Ishikawa (cell line): ENCODE data around the gene POC1B.

Source experiments
- CEBPB ChIP-seq: IDR thresholded peaks from 2 replicates; pipeline ENCODE4 v1.6.1; 2012
- CREB1 ChIP-seq: IDR thresholded peaks from 2 replicates; pipeline ENCODE4 v1.6.1; 2012; ENCODE audit warnings: low read depth
- EGR1 ChIP-seq: IDR thresholded peaks from 2 replicates; pipeline ENCODE4 v1.6.1; 2012
- EP300 ChIP-seq: IDR thresholded peaks from 2 replicates; pipeline ENCODE4 v1.6.1; 2012; ENCODE audit warnings: borderline replicate concordance
- FOXM1 ChIP-seq: IDR thresholded peaks from 2 replicates; pipeline ENCODE4 v1.6.1; 2012; ENCODE audit warnings: low read depth, borderline replicate concordance
- MAX ChIP-seq: IDR thresholded peaks from 2 replicates; pipeline ENCODE4 v1.6.1; 2012
- NFIC ChIP-seq: IDR thresholded peaks from 2 replicates; pipeline ENCODE4 v1.6.1; 2012
- RAD21 ChIP-seq: IDR thresholded peaks from 2 replicates; pipeline ENCODE4 v1.6.1; 2012; ENCODE audit warnings: low read depth
- REST ChIP-seq: IDR thresholded peaks from 2 replicates; pipeline ENCODE4 v1.6.1; 2012; ENCODE audit warnings: low read depth, mild to moderate bottlenecking
- TAF1 ChIP-seq: IDR thresholded peaks from 2 replicates; pipeline ENCODE4 v1.6.1; 2012; ENCODE audit warnings: low read depth, mild to moderate bottlenecking
- TCF12 ChIP-seq: IDR thresholded peaks from 2 replicates; pipeline ENCODE4 v1.6.1; 2012; ENCODE audit warnings: low read depth
- TEAD4 ChIP-seq: IDR thresholded peaks from 2 replicates; pipeline ENCODE4 v1.6.1; 2012
- USF1 ChIP-seq: IDR thresholded peaks from 2 replicates; pipeline ENCODE4 v1.6.1; 2012
- YY1 ChIP-seq: IDR thresholded peaks from 2 replicates; pipeline ENCODE4 v1.6.1; 2012; ENCODE audit warnings: low read depth
- ZBTB7A ChIP-seq: IDR thresholded peaks from 2 replicates; pipeline ENCODE4 v1.6.1; 2012; ENCODE audit warnings: low read depth

Gene POC1B

GRCh38 chr12:89566615-89567014 is 40.8 kb upstream of the POC1B start:
- TF ChIP-seq TAF1 = no peak
- no peak for TF ChIP-seq USF1
- TF ChIP-seq CEBPB = no peak
- TF ChIP-seq TEAD4 = no peak
- no peak for TF ChIP-seq CREB1
- TF ChIP-seq YY1 = no peak
- TF ChIP-seq FOXM1 = no peak
- TF ChIP-seq NFIC = no peak
- no peak for TF ChIP-seq TCF12
- TF ChIP-seq REST = no peak
- no peak for TF ChIP-seq MAX
- TF ChIP-seq RAD21 = no peak
- no peak for TF ChIP-seq EGR1
- TF ChIP-seq EP300 = no peak
- TF ChIP-seq ZBTB7A = no peak

- no peak for TF ChIP-seq TCF12
- no peak for TF ChIP-seq ZBTB7A
- no peak for TF ChIP-seq EGR1
- TF ChIP-seq EP300 = no peak
- TF ChIP-seq TAF1 = no peak
- TF ChIP-seq CEBPB = no peak
- no peak for TF ChIP-seq USF1
- TF ChIP-seq YY1 = no peak
- no peak for TF ChIP-seq NFIC
- TF ChIP-seq REST = no peak
- TF ChIP-seq MAX = no peak
- TF ChIP-seq FOXM1 = no peak
Observed at GRCh38 chr12:89565002-89565401, 39.2 kb upstream of the POC1B start.

- TF ChIP-seq NFIC = no peak
- TF ChIP-seq TEAD4 = no peak
- no peak for TF ChIP-seq TAF1
- TF ChIP-seq EP300 = no peak
- TF ChIP-seq CREB1 = no peak
- no peak for TF ChIP-seq ZBTB7A
- TF ChIP-seq FOXM1 = no peak
- no peak for TF ChIP-seq REST
- TF ChIP-seq EGR1 = no peak
- TF ChIP-seq MAX = no peak
- TF ChIP-seq YY1 = no peak
- no peak for TF ChIP-seq CEBPB
- no peak for TF ChIP-seq USF1
- TF ChIP-seq RAD21 = no peak
Observed at GRCh38 chr12:89559753-89560152, 33.9 kb upstream of the POC1B start.

- TF ChIP-seq NFIC (peak; percentile 55; the same call in 1 of the 2 replicates), EP300 (no peak)
Observed at GRCh38 chr12:89556976-89557375, 31.1 kb upstream of the POC1B start.
